CD4-positive, CD25-positive, alpha-beta regulatory T cell (primary cell): Measurements from ENCODE around the gene USP12. TPM values are rescaled to one million over a fixed set of nuclear protein-coding genes. Genes with fewer than 3 reads are reported as not detected.
"Not testable (repeated sequence)": the region's sequence is repeated elsewhere in the genome, so short reads cannot be mapped to it uniquely, and the experiment has no call there.

ENCODE experiments used
- ATAC-seq, 2 donors: fragments of 150-1000 bp; cut with Tn5 transposase; one replicate each; pipeline ENCODE4 v1.10.0; 2021; ENCODE audit warnings: low read depth in 2 of 2, moderate number of reproducible peaks in 2 of 2, moderate library complexity in 1 of 2
- DNase-seq, 3 donors: peaks; one replicate each; pipeline versions ENCODE4 v3.0.0 to v3.0.0-alpha.2; 2012 to 2022; ENCODE audit warnings: mixed read lengths in 1 of 3
- H3K27ac ChIP-seq: one replicate; pipeline ENCODE4 v1.7.0; 2013; ENCODE audit warnings: mild to moderate bottlenecking, low read length; ENCODE audit not compliant: insufficient read depth, poor library complexity, severe bottlenecking
- H3K27me3 ChIP-seq: one replicate; pipeline ENCODE4 v1.7.0; 2013; ENCODE audit warnings: low read length; ENCODE audit not compliant: control insufficient read depth, insufficient read depth
- H3K36me3 ChIP-seq: one replicate; pipeline ENCODE4 v1.7.0; 2013; ENCODE audit warnings: mild to moderate bottlenecking, low read length, moderate library complexity; ENCODE audit not compliant: control insufficient read depth, insufficient read depth
- H3K4me1 ChIP-seq: 2 replicates; pipeline ENCODE4 v1.7.0; 2013; ENCODE audit warnings: mild to moderate bottlenecking, low read length; ENCODE audit not compliant: insufficient read depth, control insufficient read depth, poor library complexity, severe bottlenecking
- H3K4me3 ChIP-seq: one replicate; pipeline ENCODE4 v1.7.0; 2013; ENCODE audit warnings: low read depth, mild to moderate bottlenecking, low read length, moderate library complexity
- H3K9me3 ChIP-seq, 2 experiments: 1 replicate in 1 of 2; 2 replicates in 1 of 2; pipeline ENCODE4 v1.7.0; 2013; ENCODE audit warnings: low read length in 2 of 2, mild to moderate bottlenecking in 1 of 2, moderate library complexity in 1 of 2; ENCODE audit not compliant: control insufficient read depth in 2 of 2
- H3K27ac Mint-ChIP-seq, 3 donors: one replicate each; pipeline ENCODE4 v1.8.0; 2020 to 2022; ENCODE audit warnings: mild to moderate bottlenecking in 3 of 3, mixed read lengths in 3 of 3, moderate library complexity in 2 of 3
- H3K27me3 Mint-ChIP-seq: one replicate; pipeline ENCODE4 v1.8.0; 2022; ENCODE audit warnings: mild to moderate bottlenecking, mixed read lengths
- H3K36me3 Mint-ChIP-seq: one replicate; pipeline ENCODE4 v1.8.0; 2020; ENCODE audit warnings: mixed read lengths
- H3K4me1 Mint-ChIP-seq, 4 donors: one replicate each; pipeline ENCODE4 v1.8.0; 2020 to 2022; ENCODE audit warnings: mixed read lengths in 4 of 4, mild to moderate bottlenecking in 1 of 4
- H3K4me3 Mint-ChIP-seq, 4 donors: one replicate each; pipeline ENCODE4 v1.8.0; 2020 to 2022; ENCODE audit warnings: mild to moderate bottlenecking in 4 of 4, mixed read lengths in 4 of 4, moderate library complexity in 3 of 4
- H3K9me3 Mint-ChIP-seq, 7 donors: one replicate each; pipeline ENCODE4 v1.8.0; 2020 to 2022; ENCODE audit warnings: mixed read lengths in 7 of 7, mild to moderate bottlenecking in 3 of 7, moderate library complexity in 2 of 7
- polyA plus RNA-seq, 4 donors: library from polyadenylated mRNA; unstranded; fragments of 300-500 nt; fragmentation: Illumina TruSeq; gene quantifications; one replicate each; pipeline ENCODE4 v1.2.3, GENCODE V29; 2021
- total RNA-seq: library from RNA; stranded (reverse); gene quantifications from one replicate; pipeline ENCODE4 v1.2.3, GENCODE V29; 2022

USP12 gene
- total and polyA plus RNA-seq, 5 donors from 2014 or later, result 13.5 to 67.6 (median 16.9) TPM

DNA sequence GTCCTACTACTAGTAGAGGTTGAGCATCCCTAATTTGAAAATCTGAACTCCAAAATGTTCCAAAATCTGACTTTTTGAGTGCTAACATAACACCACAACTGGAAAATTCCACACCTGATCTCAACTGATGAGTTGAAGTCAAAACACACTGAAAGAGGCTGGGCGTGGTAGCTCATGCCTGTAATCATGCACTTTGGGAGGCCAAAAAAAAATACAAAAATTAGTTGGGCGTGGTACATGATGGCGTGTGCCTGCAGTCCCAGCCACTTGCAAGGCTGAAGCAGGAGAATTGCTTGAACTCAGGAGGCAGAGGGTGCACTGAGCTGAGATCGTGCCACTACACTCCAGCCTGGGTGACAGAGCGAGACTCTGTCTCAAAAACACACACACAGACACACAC lies 29.9 kb downstream of the USP12 start:
- H3K27ac Mint-ChIP-seq, result peak overlapping the region in 2 of 3 donors; percentile 14 to 55
- H3K4me1 Mint-ChIP-seq, result peaks cover 34 to 79% (median 62%) of the 10 kb centered on the region in 4 donors
- Histone ChIP-seq H3K4me1 (peaks cover 16% of the 10 kb centered on the region), H3K9me3 (no peaks in the 10 kb centered on the region), H3K36me3 (peaks cover 5% of the 10 kb centered on the region), H3K4me3 (peak overlapping the region; percentile 7), H3K27ac (no peak overlapping the region), H3K27me3 (no peaks in the 10 kb centered on the region)
- peaks cover 0 to 5% (median 0%) of the 10 kb centered on the region in 7 donors for H3K9me3 Mint-ChIP-seq
- DNase-seq (peak in 1 of 3 donors; percentile 36), ATAC-seq (no peak)
- no peaks in the 10 kb centered on the region for H3K27me3 Mint-ChIP-seq
- H3K4me3 Mint-ChIP-seq, result peak overlapping the region in 2 of 4 donors; percentile 7 to 90
- peaks cover 18% of the 10 kb centered on the region for H3K36me3 Mint-ChIP-seq

DNA sequence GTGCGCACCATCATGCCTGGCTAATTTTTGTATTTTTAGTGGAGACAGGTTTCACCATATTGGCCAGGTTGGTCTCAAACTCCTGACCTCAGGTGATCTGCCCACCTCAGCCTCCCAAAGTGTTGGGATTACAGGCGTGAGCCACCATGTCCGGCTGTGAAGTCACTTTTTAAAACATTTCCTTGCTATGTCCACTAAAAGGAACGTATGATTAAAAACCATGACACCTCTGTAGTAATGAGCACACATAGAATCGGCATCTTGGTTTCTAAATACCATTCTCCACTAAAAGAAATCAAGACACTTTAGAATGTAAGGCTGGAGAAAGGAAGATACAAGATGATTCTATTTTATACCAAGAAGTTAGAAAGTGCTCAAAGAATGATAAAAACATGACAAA lies 30.5 kb downstream of the USP12 start:
- H3K27me3 ChIP-seq, H3K27me3 Mint-ChIP-seq, ATAC-seq, H3K4me3 ChIP-seq, H3K9me3 Mint-ChIP-seq, H3K36me3 ChIP-seq, H3K27ac ChIP-seq, H3K9me3 ChIP-seq, H3K27ac Mint-ChIP-seq, DNase-seq: not testable (repeated sequence)
- H3K4me1 ChIP-seq, result peaks cover 11% of the 10 kb centered on the region
- H3K4me1 Mint-ChIP-seq, result peaks cover 31 to 73% (median 58%) of the 10 kb centered on the region in 4 donors
- H3K4me3 Mint-ChIP-seq, result peak overlapping the region in 2 of 4 donors; percentile 38 to 43
- peaks cover 18% of the 10 kb centered on the region for H3K36me3 Mint-ChIP-seq

DNA sequence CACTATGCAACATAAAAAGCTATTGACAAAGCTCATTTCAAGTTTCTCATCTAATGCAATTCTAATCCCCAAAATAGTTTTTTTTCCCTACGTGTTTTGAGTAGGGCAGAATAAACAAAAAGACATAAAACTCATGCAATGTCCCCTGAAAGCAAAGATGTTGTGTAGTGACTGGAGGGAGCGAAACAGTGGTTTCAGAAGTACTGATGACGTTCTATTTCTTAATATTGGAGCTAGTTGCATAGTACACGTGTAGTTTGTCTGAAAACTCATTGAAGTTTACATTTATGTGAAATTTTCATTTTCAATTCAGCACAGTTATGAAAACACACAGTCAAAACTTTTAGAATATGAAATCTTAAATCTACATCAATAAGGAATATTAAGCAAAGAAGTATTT lies 31.6 kb downstream of the USP12 start:
- no peak for ATAC-seq
- H3K27ac Mint-ChIP-seq, result no peak overlapping the region
- Histone ChIP-seq H3K27ac (no peak overlapping the region), H3K27me3 (no peaks in the 10 kb centered on the region), H3K4me3 (peak overlapping the region; percentile 6), H3K36me3 (peaks cover 5% of the 10 kb centered on the region), H3K4me1 (peaks cover 3% of the 10 kb centered on the region), H3K9me3 (no peaks in the 10 kb centered on the region)
- peaks cover 0 to 5% (median 0%) of the 10 kb centered on the region in 7 donors for H3K9me3 Mint-ChIP-seq
- peaks cover 18% of the 10 kb centered on the region for H3K36me3 Mint-ChIP-seq
- H3K27me3 Mint-ChIP-seq, result no peaks in the 10 kb centered on the region
- no peak for DNase-seq
- H3K4me3 Mint-ChIP-seq, result no peak overlapping the region
- H3K4me1 Mint-ChIP-seq, result peaks cover 25 to 68% (median 53%) of the 10 kb centered on the region in 4 donors

DNA sequence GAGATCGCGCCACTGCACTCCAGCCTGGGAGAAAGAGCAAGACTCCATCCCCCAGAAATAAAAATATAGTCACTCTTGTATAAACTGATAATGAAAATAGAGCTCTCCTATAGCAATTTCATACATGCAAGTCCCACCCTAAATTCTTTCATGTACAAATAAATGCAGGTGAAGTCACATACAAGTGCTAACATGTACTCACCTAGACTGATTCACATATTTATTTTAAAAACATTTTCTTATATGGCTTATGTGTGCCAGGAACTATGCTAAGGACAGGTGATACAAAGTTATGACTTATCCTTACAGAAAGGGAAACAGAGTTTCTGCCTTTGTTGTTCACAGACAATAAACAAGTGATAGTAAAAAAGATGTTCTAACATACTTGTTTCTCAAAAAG lies 32.0 kb downstream of the USP12 start:
- Mint-ChIP-seq H3K36me3 (peaks cover 18% of the 10 kb centered on the region), H3K9me3 (peaks cover 0 to 5% (median 0%) of the 10 kb centered on the region in 7 donors), H3K4me3 (no peak overlapping the region), H3K27ac (no peak overlapping the region), H3K4me1 (peaks cover 27 to 71% (median 55%) of the 10 kb centered on the region in 4 donors), H3K27me3 (no peaks in the 10 kb centered on the region)
- Histone ChIP-seq H3K4me1 (peaks cover 3% of the 10 kb centered on the region), H3K9me3 (no peaks in the 10 kb centered on the region), H3K4me3 (no peak overlapping the region), H3K27me3 (no peaks in the 10 kb centered on the region), H3K27ac (no peak overlapping the region), H3K36me3 (peaks cover 5% of the 10 kb centered on the region)
- DNase-seq, result no peak
- ATAC-seq, result no peak

DNA sequence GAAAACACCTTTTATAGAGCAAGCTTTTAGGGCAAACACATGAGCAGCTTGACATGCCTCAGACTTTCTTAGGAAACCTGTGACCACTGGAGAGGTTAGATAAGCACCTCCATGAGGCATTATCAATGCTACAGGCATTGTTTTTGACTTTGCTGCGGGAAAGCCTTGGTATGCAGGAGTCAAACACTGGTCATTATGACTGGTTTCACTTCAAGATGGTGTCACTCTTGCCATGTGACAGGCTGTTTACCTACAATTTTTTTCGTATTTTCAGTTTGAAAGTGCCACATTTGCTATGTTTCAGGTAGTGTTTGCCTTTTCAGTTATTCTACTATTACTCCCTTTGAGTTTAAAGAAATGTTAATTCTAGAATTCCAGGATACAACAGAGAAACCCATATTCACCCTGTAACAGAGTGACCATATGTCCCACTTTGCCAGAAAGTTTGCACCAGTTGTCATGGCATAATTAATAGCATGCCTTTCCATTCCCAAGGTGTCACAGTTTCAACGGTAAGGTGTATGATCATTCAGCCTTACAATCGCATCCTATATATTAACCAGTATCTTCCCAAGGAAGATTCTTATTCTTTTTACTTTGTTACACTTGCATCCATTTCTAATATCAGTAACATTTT lies 33.0 kb downstream of the USP12 start:
- Mint-ChIP-seq H3K4me3 (no peak overlapping the region), H3K9me3 (peaks cover 0 to 5% (median 0%) of the 10 kb centered on the region in 7 donors), H3K4me1 (peaks cover 31 to 76% (median 60%) of the 10 kb centered on the region in 4 donors), H3K27me3 (no peaks in the 10 kb centered on the region), H3K27ac (no peak overlapping the region), H3K36me3 (peaks cover 16% of the 10 kb centered on the region)
- Histone ChIP-seq H3K36me3 (peaks cover 5% of the 10 kb centered on the region), H3K27ac (no peak overlapping the region), H3K9me3 (no peaks in the 10 kb centered on the region), H3K4me1 (peaks cover 10% of the 10 kb centered on the region), H3K27me3 (no peaks in the 10 kb centered on the region), H3K4me3 (no peak overlapping the region)
- DNase-seq (no peak), ATAC-seq (no peak)

DNA sequence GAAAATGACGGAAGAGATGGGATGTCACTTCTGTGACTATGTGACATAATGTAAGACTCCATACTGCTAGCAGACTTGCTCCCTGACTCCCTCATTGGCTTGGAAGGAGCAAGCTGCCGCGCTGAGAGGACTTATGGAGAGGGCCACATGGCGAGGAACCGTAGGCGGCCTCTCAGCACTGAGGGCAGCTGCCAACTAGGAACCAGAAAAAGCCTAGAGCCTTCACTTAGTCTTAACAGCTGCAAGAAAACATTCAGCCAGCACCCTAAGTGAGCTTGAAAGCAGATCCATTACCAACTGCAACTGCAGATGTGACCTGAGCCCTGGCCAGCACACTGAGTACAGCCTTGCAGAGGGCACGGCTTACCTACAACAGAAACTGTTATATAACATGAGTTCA lies 33.9 kb downstream of the USP12 start:
- Mint-ChIP-seq H3K27me3 (no peaks in the 10 kb centered on the region), H3K9me3 (peaks cover 0 to 5% (median 0%) of the 10 kb centered on the region in 7 donors), H3K36me3 (peaks cover 10% of the 10 kb centered on the region), H3K27ac (peak overlapping the region in 1 of 3 donors; percentile 8), H3K4me3 (no peak overlapping the region), H3K4me1 (peaks cover 31 to 78% (median 58%) of the 10 kb centered on the region in 4 donors)
- Histone ChIP-seq H3K27ac (no peak overlapping the region), H3K36me3 (peaks cover 5% of the 10 kb centered on the region), H3K4me3 (no peak overlapping the region), H3K9me3 (no peaks in the 10 kb centered on the region), H3K27me3 (no peaks in the 10 kb centered on the region), H3K4me1 (peaks cover 14% of the 10 kb centered on the region)
- no peak for DNase-seq
- ATAC-seq, result no peak

DNA sequence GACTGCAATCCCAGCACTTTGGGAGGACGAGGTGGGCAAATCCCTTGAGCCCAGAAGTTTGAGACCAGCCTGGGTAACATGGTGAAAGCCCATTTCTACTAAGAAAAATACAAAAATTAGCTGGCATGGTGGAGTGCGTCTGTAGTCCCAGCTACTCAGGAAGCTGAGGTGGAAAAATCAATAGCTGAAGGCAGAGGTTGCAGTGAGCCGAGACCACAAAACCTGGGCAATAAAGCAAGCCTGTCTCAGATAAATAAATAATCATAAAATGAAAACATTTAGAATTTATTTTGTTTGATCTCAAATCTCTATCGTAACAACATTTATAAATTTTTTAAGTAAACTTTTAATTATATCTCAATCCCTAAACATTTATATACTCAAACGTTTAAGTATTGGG lies 36.6 kb downstream of the USP12 start:
- H3K4me1 Mint-ChIP-seq, result peaks cover 42 to 87% (median 69%) of the 10 kb centered on the region in 4 donors
- ATAC-seq (no peak), DNase-seq (no peak)
- peak overlapping the region in 2 of 4 donors; percentile 36 for H3K4me3 Mint-ChIP-seq
- Histone ChIP-seq H3K4me3 (no peak overlapping the region), H3K36me3 (no peaks in the 10 kb centered on the region), H3K27me3 (no peaks in the 10 kb centered on the region), H3K9me3 (peaks cover 0 to 1% of the 10 kb centered on the region in 2 experiments), H3K27ac (no peak overlapping the region), H3K4me1 (peaks cover 36% of the 10 kb centered on the region)
- no peaks in the 10 kb centered on the region for H3K27me3 Mint-ChIP-seq
- peaks cover 0 to 10% (median 0%) of the 10 kb centered on the region in 7 donors for H3K9me3 Mint-ChIP-seq
- peak overlapping the region in 2 of 3 donors; percentile 54 to 79 for H3K27ac Mint-ChIP-seq
- peaks cover 6% of the 10 kb centered on the region for H3K36me3 Mint-ChIP-seq

DNA sequence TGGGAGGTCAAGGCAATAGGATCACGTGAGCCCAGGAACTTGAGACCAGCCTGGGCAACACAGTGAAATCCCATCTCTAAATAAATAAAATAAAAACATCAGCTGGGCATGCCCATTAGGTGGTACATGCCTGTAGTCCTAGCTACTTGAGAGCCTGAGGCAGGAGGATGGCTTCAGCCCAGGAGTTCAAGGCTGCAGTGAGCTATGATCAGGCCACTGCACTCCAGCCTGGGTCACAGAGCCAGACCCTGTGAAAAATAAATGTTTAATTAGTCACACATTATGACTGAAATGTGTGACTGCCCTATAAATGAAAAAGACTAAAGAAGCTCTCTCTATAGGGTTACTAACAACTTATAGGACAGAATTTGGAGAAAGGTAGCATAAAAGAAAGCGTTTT lies 37.7 kb downstream of the USP12 start:
- H3K36me3 ChIP-seq, result no peaks in the 10 kb centered on the region
- no peaks in the 10 kb centered on the region for H3K27me3 ChIP-seq
- no peaks in the 10 kb centered on the region for H3K27me3 Mint-ChIP-seq
- DNase-seq (no peak), ATAC-seq (no peak)
- H3K4me3 ChIP-seq, result no peak overlapping the region
- no peak overlapping the region for H3K4me3 Mint-ChIP-seq
- no peak overlapping the region for H3K27ac ChIP-seq
- H3K9me3 ChIP-seq, result peaks cover 0 to 1% of the 10 kb centered on the region in 2 experiments
- H3K4me1 Mint-ChIP-seq, result peaks cover 42 to 89% (median 67%) of the 10 kb centered on the region in 4 donors
- H3K9me3 Mint-ChIP-seq, result peaks cover 0 to 10% (median 0%) of the 10 kb centered on the region in 7 donors
- peak overlapping the region in 1 of 3 donors; percentile 54 for H3K27ac Mint-ChIP-seq
- peaks cover 6% of the 10 kb centered on the region for H3K36me3 Mint-ChIP-seq
- peaks cover 41% of the 10 kb centered on the region for H3K4me1 ChIP-seq
